RPMI8226 (cell line): ENCODE measurements around the gene MYZAP.
"Not testable (repeated sequence)": the region's sequence is repeated elsewhere in the genome, so short reads cannot be mapped to it uniquely, and the experiment has no call there.

Experiments used
- DNase-seq: peaks from one replicate; pipeline ENCODE4 v3.0.0-alpha.2; 2015

MYZAP gene

DNA sequence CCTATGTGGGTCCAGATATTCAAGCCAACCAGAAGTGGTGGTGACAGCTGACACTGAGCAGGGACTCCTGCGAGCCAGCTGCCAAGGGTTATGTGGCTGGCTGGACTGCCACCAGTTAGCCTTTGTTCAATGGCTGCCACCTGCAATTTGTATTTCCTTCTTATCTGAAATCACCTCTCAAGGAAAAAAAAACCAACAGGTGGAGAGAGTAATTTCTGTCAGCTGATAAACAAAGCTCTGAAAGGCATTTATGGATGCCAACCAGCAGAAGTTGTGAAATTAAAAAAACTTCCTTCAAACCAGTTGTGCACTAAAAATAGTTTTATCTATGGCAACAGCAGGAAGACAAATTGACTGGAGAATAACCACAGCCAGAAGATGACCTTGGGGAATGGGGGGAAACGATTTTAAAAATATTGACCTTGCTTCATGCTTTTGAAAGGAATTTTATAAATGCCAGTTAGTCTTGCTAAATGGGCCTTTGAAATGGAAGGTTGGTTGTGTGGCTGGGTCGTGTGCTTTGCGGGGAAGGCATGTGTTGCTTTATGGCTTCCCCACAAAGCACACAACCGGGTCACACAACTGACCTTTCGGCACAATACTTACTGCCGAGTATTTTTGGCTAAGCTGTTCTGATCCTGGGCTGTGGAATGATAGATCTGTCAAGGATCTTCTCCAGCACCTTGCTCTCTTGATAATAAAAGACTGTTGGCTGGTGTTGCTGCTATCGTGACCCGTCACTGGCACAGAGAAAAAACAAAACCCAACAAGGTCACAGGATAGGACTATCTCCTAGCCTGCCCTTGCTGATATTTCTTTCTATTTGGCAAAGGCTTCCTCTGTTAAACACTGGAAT, 3.5 kb downstream of the MYZAP start:
- DNase-seq: no peak

DNA sequence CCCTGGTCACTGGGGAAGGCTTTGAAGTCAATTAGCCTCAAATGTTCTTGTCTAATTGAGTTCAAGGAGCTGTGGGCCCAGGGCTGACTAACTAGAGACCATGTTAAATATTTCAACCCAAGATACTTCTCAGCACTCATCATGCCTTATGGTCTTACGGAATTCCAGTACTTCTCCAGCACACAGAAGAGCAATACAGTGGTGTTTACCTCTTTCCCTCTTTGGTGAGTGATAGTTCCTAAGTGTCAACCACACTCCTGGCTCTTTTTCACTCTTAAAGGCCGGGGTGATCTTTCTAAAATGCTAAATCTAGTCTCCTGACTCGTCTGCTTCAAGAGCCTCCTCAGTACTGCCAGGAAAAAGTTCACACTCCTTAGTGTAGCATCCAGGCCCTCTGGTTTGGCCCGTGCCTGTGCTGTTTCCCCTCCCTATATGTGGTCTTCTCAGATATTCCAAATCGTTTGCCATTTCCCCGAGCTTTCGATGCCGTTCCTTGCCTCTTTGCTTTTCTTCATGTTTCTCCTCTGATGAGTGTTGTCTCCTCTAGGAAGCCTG, 4.7 kb downstream of the MYZAP start:
- no peak for DNase-seq

DNA sequence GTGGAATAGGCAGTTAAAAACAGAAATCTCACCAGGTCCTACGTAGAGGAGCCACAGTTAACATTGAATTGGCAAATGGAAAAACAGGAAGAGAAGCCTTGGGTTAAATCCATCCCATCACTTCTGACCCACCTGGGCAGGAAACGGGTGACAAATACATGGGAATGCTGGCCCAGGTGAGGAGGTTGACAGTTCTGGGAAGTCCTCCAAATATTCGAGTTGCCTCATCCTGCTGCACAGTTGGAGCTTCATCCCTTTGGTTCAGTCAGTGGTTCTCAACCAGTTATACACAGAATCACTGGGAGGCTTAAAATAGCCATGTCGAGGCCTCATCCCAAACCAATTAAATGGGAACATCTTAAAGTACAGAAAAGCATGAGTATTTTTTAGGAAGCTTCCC, 5.3 kb downstream of the MYZAP start:
- no peak for DNase-seq

DNA sequence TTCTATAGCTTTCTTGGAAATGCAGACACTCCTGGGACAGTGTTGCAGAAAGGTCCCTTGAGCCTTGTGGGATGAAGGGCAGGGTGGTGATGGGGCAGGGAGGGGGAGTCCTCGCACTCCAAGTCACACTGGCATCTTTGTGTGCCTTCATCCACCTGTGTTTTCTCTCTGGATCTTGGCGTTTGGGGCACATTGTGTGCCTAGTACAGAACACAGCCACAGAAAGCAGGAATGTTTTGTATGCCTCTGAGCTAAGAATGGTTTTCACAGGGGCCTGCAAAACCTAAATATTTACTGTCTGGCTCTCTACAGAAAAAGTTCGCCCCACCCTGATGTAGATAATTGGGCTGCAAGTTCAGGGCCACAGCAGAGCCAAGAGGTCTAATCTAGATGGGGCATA, 5.7 kb downstream of the MYZAP start:
- DNase-seq: no peak

DNA sequence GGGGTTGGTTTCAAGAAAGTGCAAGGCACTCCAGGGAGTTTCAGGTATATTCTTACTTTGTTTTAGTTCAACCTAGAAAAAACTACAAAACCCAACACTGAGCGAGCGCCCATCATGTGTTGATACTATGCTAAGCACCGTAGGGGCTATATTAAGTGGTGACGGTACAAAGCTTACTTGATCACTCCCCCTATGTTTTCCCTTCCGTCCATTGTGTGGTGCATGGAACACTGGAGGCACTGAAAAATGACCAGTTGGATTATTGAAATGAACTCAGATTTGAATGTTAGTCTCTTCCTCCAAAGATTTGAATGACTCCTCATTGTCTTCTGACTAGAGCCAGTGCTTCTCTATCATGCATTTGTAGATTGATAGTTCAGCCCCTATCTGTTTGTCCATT, 6.6 kb downstream of the MYZAP start:
- DNase-seq: no peak

DNA sequence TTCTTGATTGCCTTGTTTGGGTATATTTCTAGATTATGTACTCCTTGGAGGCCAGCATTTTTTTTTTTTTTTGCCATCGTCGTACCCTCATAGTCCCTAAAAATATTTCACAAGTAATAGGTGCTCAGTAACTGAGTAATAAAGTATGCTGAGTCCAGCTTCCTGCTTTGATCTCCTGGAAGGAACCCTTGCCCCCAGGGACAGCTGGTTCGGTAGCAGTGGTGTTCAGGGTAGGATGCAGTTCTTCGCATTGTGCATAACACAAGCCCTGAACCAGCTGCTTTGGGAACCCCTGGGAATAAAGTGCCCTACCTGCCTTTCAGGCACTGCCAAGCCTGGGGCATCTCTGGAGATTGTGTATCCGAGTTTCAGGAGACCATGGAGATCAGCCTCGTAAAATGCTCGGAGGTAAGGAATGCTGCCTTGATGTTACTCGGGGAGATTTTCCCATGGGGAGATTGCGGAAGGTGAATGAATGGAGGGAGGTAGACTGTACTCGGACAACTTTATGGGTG, 7.6 kb downstream of the MYZAP start:
- DNase-seq: no peak

DNA sequence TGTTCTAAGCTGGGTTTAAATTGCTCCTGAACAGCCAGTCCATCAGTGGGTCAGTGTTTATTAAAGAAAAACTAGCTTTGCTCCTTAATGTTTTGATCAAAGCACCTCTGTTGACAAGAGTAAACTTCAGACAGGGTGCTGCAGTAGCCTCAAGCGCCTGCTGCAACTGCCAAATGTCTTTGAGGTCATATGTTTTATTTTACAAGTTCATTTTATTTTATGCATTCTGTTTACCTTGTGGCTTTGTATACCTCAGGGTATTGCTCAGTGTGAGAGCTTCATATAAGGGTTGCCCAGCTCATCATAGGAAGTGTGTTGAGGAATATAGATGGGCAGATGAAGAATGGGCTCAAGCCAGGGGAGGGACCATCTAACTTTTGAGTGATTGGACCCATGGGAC, 8.5 kb downstream of the MYZAP start:
- no peak for DNase-seq

DNA sequence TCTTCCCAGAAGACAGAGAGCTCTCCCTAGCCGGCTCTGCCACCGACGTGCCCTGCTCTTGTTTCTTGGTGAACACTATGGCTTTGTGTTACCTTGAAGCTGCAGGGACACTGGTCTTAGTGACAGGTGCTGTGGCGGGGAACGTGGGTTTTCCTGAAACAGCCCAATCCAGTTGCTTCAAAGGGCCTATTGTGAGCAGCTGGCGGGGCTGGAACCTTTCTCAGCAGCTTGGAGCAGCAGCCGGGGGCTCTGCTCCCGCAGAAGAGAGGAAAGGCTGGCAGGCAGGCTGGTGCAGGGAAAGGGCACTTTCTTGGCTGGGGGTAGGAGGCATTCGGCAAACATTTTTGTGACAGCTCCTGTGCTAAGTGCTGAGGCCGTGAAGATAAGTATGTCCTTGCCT, 12.8 kb downstream of the MYZAP start:
- no peak for DNase-seq

DNA sequence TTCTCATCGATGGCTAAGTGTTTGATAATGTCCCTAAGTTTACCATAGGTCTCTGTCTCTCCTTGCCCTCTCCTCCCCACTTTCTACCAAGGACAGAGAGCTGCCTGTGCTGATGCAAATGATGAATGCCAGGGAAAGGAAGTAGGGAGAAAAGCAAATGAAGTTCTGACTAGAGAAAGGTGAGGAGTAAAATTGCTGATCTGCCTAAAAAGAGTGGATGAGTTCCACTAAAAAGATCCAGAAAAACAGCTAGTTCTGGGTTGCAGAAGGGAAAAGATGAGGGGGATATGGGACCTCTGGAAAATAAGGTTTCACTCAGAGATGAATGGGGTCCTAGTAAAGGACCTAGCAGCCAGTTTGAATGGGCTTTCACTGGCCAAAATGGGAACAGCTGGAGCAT, 13.8 kb downstream of the MYZAP start:
- no peak for DNase-seq

DNA sequence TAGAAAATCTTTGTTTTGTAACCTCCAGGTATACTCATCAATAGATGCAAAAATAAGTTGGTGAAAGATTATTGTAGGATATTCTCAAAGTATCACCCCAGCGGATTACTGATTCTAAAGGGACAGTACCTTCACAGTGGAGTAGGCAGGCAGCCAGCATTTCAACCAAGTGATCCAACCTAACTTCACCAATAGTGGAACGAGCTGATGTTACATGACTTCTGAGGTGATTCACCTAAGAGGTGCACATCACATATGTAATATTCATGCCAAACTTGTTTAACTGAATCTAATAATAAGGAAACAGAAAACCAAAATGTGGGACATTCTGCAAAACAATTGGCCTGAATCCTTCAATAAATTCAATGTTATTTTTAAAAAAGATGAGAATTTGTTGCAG, 14.3 kb downstream of the MYZAP start:
- no peak for DNase-seq

DNA sequence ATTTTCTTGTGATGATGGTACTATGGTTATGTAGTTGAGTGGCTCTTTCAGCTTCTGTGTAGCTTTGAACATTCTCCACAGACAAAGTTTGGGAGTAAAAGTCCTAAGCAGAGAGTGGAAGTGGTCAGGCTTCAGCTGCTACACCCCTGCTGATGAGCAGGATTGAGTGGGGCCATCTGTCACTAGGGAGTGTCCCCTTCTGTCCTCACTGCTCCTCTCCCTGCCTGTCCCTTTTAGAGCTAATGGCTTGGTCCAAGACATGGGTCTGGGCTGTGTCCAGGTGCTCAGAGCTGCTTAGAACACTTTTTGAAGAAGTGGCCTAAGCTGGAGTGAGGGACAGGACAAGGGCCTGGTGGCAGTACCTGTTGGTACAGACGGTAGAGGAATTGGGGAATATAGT, 15.1 kb downstream of the MYZAP start:
- DNase-seq: no peak

DNA sequence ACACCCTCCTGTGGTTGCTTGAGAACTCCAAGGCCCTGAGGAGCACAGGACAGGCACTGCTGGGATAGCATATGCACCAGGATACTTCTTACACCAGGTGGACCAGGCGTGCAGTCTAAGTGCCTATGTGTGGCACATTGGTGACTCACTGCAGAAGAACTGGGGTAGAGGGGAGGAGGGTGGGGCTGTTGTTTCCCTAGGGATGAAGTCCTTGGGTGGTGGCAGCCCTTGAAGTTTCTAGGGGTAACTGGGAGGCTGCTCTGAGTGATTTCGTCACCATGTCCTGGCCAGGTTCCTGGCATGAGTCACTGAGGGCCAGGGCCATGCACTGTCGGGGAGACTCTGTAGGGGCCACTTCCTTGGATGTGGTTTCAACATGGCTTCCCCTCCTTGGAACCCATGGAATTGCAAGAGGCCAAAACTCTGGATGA, 15.9 kb downstream of the MYZAP start:
- DNase-seq: no peak

DNA sequence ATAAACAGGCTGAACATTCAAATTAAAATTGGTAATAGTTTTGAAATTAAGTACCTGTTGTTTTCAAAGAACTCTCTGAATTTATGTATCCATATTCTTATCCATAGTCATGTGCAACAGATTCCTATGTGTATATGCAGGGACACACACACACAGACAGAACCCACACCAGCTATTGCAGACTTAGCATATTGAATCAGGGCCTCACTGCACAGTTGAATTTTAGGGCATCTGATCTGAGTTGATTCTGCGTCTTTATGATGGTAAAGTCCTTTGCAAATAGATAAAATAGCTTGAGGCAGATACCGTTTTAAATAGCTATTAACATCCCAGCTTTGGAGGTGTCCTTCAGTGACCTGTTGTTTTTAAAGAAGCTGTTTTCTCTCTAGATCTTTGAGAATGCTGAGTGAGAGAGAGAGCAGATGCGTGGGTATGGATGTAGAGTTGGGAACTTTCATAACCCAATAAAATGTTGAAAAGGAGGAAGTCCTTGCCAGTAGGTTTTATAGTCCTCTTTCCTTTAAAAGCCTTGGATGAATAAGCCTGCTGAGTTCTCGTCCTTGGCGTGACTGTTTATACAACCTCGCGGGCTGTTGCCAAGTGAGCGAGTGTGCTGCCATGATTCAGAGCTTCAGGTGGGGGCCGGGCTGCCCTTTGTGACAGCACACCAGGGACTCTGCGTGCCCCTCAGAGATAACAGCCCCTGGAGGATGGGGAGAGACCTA, 18.3 kb downstream of the MYZAP start:
- DNase-seq: no peak

DNA sequence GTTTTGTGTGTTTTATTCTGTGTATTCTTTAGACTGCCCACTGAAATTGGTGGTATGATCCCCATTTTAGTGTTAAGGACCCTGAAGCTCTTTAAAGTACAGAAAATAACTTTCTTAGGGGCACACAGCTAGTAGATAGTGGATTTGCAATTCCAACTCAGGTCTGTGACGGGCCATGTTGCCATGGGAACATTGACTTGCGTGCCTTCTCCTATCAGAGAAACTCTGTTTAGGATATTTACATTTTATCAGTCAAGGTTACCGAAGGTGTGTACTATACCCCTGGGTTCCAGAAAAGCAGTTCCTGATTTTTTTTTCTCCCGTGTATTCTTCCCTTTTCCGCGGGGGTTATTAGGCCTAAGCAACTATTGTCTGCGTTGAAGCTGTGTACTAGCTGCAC, 19.4 kb downstream of the MYZAP start:
- no peak for DNase-seq

DNA sequence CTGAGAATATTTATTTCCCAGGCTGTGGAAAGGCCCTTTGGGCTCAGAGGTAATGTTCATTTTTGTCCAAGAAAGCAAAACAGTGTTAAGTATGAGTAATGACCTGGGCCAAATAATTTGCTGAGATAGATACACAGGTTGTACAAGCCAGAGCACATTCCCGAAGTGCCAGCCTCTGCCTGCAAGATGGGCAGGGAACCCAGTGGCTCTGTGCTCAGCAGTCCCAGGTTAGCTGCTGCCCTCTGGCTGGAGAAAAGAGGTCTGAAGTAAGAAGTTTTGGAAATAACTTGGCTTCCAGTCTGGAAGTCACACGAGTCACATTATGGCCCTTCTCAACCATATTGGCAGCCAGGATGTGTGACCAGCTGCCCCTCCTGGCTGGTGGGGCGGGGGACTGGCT, 20.2 kb downstream of the MYZAP start:
- no peak for DNase-seq

DNA sequence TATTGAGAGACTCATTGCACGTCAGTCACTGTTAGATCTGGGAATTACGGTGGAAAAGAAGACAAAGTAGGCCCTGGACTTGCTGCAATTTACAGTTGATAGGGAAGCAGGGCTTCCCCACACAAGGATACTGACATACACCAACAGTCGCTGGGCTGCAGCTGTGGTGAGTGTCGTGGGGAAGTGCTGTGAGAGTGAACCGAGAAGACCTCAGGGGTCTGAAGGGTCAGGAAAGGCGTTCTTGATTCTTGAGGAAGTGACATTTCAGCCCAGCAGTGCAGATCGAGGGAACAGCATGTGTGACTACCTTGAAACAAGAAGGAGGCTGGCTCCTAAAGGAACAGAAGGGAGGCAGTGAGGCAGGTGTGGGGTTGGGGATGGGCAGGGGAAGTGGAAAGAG, 22.5 kb downstream of the MYZAP start:
- DNase-seq: no peak

DNA sequence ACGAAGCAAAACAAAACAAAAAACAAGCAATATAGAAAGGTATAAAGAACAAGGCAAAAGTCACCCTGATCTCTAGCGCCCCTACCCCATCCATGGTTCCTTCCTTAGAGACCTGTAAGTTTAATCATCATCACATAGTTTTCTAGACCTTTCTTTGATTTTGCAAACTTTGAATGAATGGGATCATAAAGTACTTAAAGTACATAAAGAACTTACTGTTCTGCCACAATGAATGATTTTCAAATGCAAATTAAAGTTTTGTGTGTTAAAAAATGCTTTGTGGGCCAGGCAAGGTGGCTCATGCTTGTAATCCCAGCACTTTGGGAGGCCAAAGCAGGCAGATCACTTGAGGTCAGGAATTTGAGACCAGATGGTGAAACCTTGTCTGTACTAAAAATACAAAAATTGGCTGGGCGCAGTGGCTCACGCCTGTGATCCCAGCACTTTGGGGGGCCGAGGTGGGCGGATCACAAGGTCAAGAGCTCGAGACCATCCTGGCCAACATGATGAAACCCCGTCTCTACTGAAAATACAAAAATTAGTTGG, 24.3 kb downstream of the MYZAP start:
- DNase-seq: not testable (repeated sequence)

DNA sequence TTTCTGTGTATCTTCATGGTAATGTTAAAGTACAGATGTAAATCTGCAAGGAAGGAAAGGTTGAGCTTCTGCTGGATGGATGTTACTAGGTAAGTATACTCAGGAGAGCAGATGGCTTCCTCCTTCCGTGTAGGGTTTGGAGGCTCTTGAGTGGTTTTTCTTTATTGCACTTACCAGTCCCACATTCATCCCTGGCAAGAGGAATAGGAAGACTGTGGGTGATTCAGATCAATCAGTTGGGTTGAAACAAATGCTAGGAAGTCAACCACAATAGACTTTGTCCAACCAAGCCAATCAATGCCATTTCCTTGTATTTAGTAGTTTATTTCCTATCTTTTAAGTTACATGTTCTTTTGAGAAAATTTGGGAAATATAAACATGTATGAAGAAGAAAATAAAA, 26.6 kb downstream of the MYZAP start:
- no peak for DNase-seq

DNA sequence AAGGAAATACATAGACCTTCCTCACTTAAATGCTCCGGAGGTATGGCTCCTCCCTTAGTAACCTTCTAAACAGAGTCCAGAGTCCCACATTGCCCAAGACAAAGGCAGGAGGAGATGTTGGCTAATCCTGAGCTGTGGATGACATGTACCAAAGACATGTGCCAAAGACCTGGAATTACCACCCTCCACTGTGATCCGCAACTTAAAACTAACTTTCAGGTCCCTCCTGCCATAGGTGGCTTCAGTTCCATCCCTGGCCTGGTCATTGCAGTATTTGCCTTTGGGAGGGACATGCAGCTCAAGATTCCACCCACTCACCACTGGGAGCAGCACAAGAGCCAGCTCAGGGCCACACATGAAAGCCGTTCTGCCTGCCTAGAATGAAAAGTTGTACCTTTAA, 28.0 kb downstream of the MYZAP start:
- no peak for DNase-seq

DNA sequence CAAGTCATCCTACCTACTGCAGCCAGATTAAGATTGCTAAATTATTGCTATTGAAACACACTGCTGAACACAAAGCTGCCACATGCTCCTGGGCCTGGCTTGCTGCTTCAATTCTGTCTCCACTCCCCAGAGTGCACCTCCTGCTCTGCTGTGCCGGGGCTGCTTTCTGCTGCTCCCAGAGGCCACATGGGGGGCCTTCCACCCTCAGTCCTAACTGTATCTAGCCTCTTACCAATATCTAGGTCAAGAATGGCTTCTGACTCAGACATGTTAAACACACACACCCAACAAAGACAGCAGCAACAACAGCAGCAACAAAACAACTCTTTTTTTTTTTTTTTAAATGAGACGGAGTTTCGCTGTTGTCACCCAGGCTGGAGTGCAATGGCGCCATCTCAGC, 33.0 kb downstream of the MYZAP start:
- DNase-seq: no peak

DNA sequence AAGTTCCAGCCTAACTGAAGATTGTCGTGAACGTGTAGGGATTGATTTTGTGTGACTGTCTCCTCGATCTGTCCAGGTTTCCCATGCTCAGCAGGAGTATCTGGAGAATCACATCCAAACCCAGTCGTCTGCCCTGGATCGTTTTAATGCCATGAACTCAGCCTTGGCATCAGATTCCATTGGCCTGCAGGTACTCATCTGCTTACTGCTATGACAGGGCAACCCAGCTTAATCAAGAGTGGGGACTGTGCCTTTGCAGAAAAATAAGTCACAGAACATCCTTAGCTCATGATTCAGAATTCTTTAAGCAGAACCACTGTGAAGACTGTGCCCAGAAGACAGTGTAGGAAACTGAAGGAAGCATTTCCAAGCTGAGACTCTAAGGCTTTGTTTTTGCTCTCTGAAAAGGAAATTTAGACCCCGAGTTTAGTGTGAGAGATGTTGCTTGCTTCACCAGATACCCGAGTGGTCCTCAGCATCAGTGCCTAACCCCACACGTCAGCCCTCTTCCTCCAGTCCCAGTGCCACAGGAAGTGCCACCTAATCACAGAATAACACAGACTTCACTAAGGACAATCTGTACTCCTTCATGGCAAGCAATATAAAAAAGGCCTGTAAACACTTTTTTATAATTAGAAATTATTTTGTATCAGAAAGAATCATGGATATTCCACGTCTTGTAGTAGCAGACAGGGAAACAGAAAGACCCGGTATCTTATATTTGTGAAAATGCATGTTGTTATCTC, 34.2 kb downstream of the MYZAP start:
- DNase-seq: no peak

DNA sequence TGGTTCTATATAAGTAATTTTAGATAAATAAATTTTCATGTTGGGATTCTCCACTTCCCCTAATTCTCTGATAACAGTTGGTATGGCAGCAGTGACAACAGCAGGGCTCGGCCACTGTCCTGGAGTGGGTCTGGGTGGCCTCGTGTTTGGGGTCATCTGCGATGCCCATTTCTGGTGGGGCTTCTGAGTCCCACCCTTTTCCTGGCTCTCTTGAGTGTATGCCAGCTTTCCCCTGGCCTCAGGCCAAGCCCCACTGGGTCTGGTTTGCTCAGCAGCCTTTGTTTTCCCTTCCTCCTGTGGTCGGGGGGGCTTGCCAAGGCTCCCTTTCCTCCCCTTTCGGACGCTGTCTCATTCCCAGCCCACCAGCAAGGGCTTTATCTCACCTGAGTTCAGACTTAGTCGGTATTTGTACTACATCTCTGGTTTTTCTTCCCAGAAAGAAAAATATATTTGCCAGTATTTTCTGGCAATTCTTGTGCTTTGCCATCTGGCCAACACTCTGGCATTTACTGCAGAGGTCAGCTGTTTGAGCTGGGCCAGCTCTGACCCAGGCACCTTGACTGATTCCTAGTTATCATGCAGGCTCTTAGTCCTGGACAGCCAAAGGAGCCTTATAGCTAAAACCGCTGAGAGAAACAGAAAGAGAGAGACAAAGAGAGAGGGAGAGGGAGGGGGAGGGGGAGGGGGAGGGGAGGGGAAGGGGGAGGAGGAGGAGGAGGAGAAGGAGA, 35.2 kb downstream of the MYZAP start:
- DNase-seq: no peak
